IMR-90 (cell line): ENCODE measurements around the gene MRPS5. TPM values are rescaled to one million over a fixed set of nuclear protein-coding genes. Genes with fewer than 3 reads are reported as not detected.

ENCODE experiments used
- ATAC-seq: fragments of 200-7000 bp; cut with Tn5 transposase; 2 replicates; pipeline ENCODE4 v1.9.1; 2020; ENCODE audit warnings: low read depth, mild to moderate bottlenecking, moderate library complexity
- BruUV-seq: library from RNA; stranded (reverse); fragments of 400-500 nt; replicated peaks from 2 replicates; lab custom pipeline; 2021; lab: Mats Ljungman, UMichigan
- CTCF ChIA-PET: fragments of 300-600 bp; formaldehyde crosslinking; extraction: SDS; loops from one replicate; lab custom pipeline; 2021; ENCODE audit warnings: antibody characterized with exemption; lab: Yijun Ruan, JAX
- POLR2A ChIA-PET: fragments of 300-600 bp; sonication (Branson Sonifier 250); formaldehyde crosslinking; loops from one replicate; lab custom pipeline; 2022; ENCODE audit warnings: antibody characterized with exemption; ENCODE audit not compliant: unreplicated experiment; lab: Charles Lee
- DNase-seq: peaks from one replicate; pipeline ENCODE4 v3.0.0; 2013
- H2AFZ ChIP-seq: replicated peaks from 2 replicates; pipeline ENCODE3; 2013; ENCODE audit warnings: low read length, mild to moderate bottlenecking; ENCODE audit not compliant: poor library complexity
- H2AK5ac ChIP-seq: 2 replicates; pipeline ENCODE4 v1.6.1; 2013; ENCODE audit warnings: low read depth, low read length, inconsistent platforms
- H2AK9ac ChIP-seq: replicated peaks from 2 replicates; pipeline ENCODE3; 2013; ENCODE audit warnings: mild to moderate bottlenecking, low read depth, low read length, moderate library complexity; ENCODE audit not compliant: poor library complexity
- H2BK120ac ChIP-seq: 2 replicates; pipeline ENCODE4 v1.6.1; 2013; ENCODE audit warnings: low read depth, low read length, inconsistent platforms
- H2BK15ac ChIP-seq: 3 replicates; pipeline ENCODE4 v1.6.1; 2013; ENCODE audit warnings: low read depth, low read length, inconsistent platforms
- H2BK20ac ChIP-seq: 2 replicates; pipeline ENCODE4 v1.6.1; 2013; ENCODE audit warnings: low read depth, mild to moderate bottlenecking, inconsistent platforms, low read length, moderate library complexity
- H2BK5ac ChIP-seq: 2 replicates; pipeline ENCODE4 v1.6.1; 2013; ENCODE audit warnings: mild to moderate bottlenecking, low read depth, low read length, inconsistent platforms; ENCODE audit not compliant: poor library complexity, severe bottlenecking
- H3K14ac ChIP-seq: replicated peaks from 2 replicates; pipeline ENCODE4 v1.6.1; 2013; ENCODE audit warnings: low read depth, low read length, inconsistent platforms
- H3K18ac ChIP-seq: 2 replicates; pipeline ENCODE4 v1.6.1; 2013; ENCODE audit warnings: low read depth, low read length, control low read depth
- H3K23ac ChIP-seq: 2 replicates; pipeline ENCODE4 v1.6.1; 2013; ENCODE audit warnings: low read depth, low read length, inconsistent platforms
- H3K27ac ChIP-seq: 2 replicates; pipeline ENCODE4 v1.5.1; 2013; ENCODE audit warnings: mild to moderate bottlenecking, control low read depth, low read length; ENCODE audit not compliant: insufficient read depth
- H3K27me3 ChIP-seq: 2 replicates; pipeline ENCODE4 v1.6.1; 2013; ENCODE audit warnings: low read length; ENCODE audit not compliant: control insufficient read depth, insufficient read depth
- H3K36me3 ChIP-seq: 2 replicates; pipeline ENCODE4 v1.6.1; 2013; ENCODE audit warnings: low read length, mixed read lengths; ENCODE audit not compliant: control insufficient read depth, insufficient read depth
- H3K4ac ChIP-seq: 2 replicates; pipeline ENCODE4 v1.6.1; 2013; ENCODE audit warnings: low read depth, low read length, inconsistent platforms
- H3K4me1 ChIP-seq: 2 replicates; pipeline ENCODE4 v1.6.1; 2013; ENCODE audit warnings: low read length, mixed read lengths; ENCODE audit not compliant: control insufficient read depth, insufficient read depth
- H3K4me2 ChIP-seq: 2 replicates; pipeline ENCODE4 v1.6.1; 2013; ENCODE audit warnings: low read depth, mild to moderate bottlenecking, control low read depth, low read length, moderate library complexity
- H3K4me3 ChIP-seq: 2 replicates; pipeline ENCODE4 v1.5.1; 2013; ENCODE audit warnings: low read depth, mild to moderate bottlenecking, control low read depth, low read length, moderate library complexity; ENCODE audit not compliant: insufficient read depth
- H3K56ac ChIP-seq: 2 replicates; pipeline ENCODE4 v1.6.1; 2013; ENCODE audit warnings: low read length, inconsistent platforms; ENCODE audit not compliant: insufficient read depth; ENCODE audit errors: extremely low read depth
- H3K79me1 ChIP-seq, 2 experiments: 2 replicates each; pipeline ENCODE4 v1.6.1; 2013; ENCODE audit warnings: low read length in 2 of 2, inconsistent platforms in 1 of 2, low read depth in 1 of 2
- H3K9ac ChIP-seq: 2 replicates; pipeline ENCODE4 v1.6.1; 2013; ENCODE audit warnings: low read depth, low read length, control low read depth
- H3K9me1 ChIP-seq: 2 replicates; pipeline ENCODE4 v1.6.1; 2013; ENCODE audit warnings: low read length, inconsistent platforms; ENCODE audit not compliant: insufficient read depth
- H3K9me3 ChIP-seq: 2 replicates; pipeline ENCODE4 v1.6.1; 2013; ENCODE audit warnings: low read length; ENCODE audit not compliant: control insufficient read depth, insufficient read depth
- H4K20me1 ChIP-seq: 2 replicates; pipeline ENCODE4 v1.6.1; 2013; ENCODE audit warnings: low read length, inconsistent platforms; ENCODE audit not compliant: insufficient read depth
- H4K5ac ChIP-seq: 2 replicates; pipeline ENCODE4 v1.6.1; 2013; ENCODE audit warnings: mild to moderate bottlenecking, low read depth, low read length, control low read depth
- H4K8ac ChIP-seq, 2 experiments: 2 replicates each; pipeline ENCODE4 v1.6.1; 2013; ENCODE audit warnings: low read depth in 2 of 2, low read length in 2 of 2, control low read depth in 1 of 2, inconsistent platforms in 1 of 2
- H4K91ac ChIP-seq: 2 replicates; pipeline ENCODE4 v1.6.1; 2013; ENCODE audit warnings: low read depth, low read length, inconsistent platforms; ENCODE audit not compliant: insufficient read depth
- CEBPB ChIP-seq: IDR thresholded peaks from 2 replicates; pipeline ENCODE4 v1.6.1; 2012; ENCODE audit warnings: low read depth, low read length, improper control_type of control experiment
- CHD1 ChIP-seq: IDR thresholded peaks from 2 replicates; pipeline ENCODE4 v1.6.1; 2012; ENCODE audit warnings: low read depth, low read length, improper control_type of control experiment
- ELK1 ChIP-seq: fragments of 150-350 bp; IDR thresholded peaks from 2 replicates; pipeline ENCODE4 v1.6.1; 2016; ENCODE audit warnings: low read depth, mild to moderate bottlenecking, low read length, moderate library complexity, borderline replicate concordance
- MAFK ChIP-seq: IDR thresholded peaks from 2 replicates; pipeline ENCODE4 v1.6.1; 2012; ENCODE audit warnings: low read depth, low read length, improper control_type of control experiment
- MXI1 ChIP-seq: IDR thresholded peaks from 2 replicates; pipeline ENCODE4 v1.6.1; 2012; ENCODE audit warnings: low read depth, mild to moderate bottlenecking, low read length, moderate library complexity, borderline replicate concordance
- NFE2L2 ChIP-seq: fragments of 150-350 bp; IDR thresholded peaks from 2 replicates; pipeline ENCODE4 v1.6.1; 2016; ENCODE audit warnings: low read depth, mild to moderate bottlenecking, low read length
- RCOR1 ChIP-seq: IDR thresholded peaks from 2 replicates; pipeline ENCODE4 v1.6.1; 2012; ENCODE audit warnings: mild to moderate bottlenecking, low read length, improper control_type of control experiment; ENCODE audit not compliant: insufficient replicate concordance
- RFX5 ChIP-seq: IDR thresholded peaks from 2 replicates; pipeline ENCODE4 v1.8.0; 2012; ENCODE audit warnings: low read depth, mild to moderate bottlenecking, low read length, moderate library complexity
- WGBS, 2 experiments: methylation state at CpG; one replicate each; pipeline versions ENCODE4 v1.1.5 to v1.1.7; 2013; ENCODE audit warnings: missing lambda C conversion rate in 2 of 2; ENCODE audit not compliant: insufficient read length in 1 of 2; ENCODE audit errors: extremely low coverage in 2 of 2; 5-methylcytosine and 5-hydroxymethylcytosine counted together
- dilution Hi-C: fragments of 300-500 bp; cut with HindIII; formaldehyde crosslinking; loops from one replicate; pipeline ENCODE4 v1.14.3; 2018; ENCODE audit warnings: low sequenced_read_pairs; ENCODE audit not compliant: unreplicated experiment
- in situ Hi-C: fragments of 300-500 bp; cut with MboI; formaldehyde crosslinking; loops from 3 replicates; pipeline ENCODE4 v1.14.3; 2019; ENCODE audit warnings: low sequenced_read_pairs, inconsistent platforms, mixed read lengths
- intact Hi-C: fragments of 100-400 bp; cut with micrococcal nuclease; formaldehyde crosslinking; loops from 2 replicates; pipeline ENCODE4 v1.10.0; 2022
- polyA plus RNA-seq, 3 experiments: library from polyadenylated mRNA; depleted of rRNA; stranded (reverse); fragments of >200 nt; gene quantifications; 2 replicates each; pipeline ENCODE4 v1.2.3, GENCODE V29; 2012; ENCODE audit warnings: low replicate concordance in 1 of 3
- total RNA-seq: library from RNA; depleted of rRNA; stranded (reverse); fragments of >200 nt; gene quantifications from 2 replicates; pipeline ENCODE4 v1.2.3, GENCODE V29; 2012

The MRPS5 gene
- total and polyA plus RNA-seq, 2 of the 4 experiments (the other 2 are of a cell fraction): 27.6 to 44.1 TPM

DNA sequence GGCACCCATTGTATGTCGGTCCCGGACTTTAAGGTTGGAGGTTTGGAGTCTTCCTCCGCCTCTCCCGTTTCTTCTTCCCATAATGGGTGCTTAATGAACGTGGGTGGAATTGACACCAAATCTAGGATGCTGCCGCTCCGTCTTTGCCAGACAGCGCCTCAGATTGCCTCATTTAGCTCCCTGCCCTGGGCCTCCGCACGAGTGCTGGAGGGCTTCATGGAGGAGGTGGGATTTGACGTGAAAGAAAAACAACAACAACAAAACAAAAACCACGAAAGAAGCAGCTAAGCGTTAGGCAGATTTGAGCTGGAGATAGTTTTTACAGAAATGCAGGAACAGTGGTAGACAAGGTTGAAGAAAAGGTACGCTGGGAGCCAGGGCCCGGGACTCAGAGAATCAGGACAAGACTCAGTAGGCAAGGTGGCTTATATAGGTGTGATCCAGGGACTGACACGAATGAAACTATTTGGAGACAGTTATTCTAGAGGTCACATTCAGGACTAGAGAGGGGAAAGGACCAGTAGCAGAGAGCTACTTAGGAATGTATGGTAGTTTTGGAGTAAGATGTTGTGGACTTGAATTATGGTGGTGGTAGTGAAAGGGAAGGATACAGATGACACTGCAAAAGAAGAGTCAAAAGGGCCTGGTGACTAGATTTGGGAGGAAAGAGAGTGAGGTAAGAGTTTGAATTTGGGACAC, 44.6 kb upstream of the MRPS5 start:
- BruUV-seq: no TSS peak
- Histone ChIP-seq H3K18ac (no peak overlapping the region), H2AK5ac (peak overlapping the region; percentile 41; the same call in 1 of the 2 replicates), H3K27ac (peak overlapping the region; percentile 81), H4K20me1 (no peaks in the 10 kb centered on the region), H3K9me1 (no peaks in the 10 kb centered on the region), H2BK5ac (peak overlapping the region; percentile 79), H3K23ac (peak overlapping the region; percentile 91), H2AK9ac (peak overlapping the region; percentile 68), H4K5ac (peak overlapping the region; percentile 88), H3K36me3 (no peaks in the 10 kb centered on the region), H2BK120ac (no peak overlapping the region), H4K91ac (peak overlapping the region; percentile 69; the same call in 1 of the 2 replicates), H2BK15ac (no peak overlapping the region), H3K79me1 (peaks cover 19 to 24% of the 10 kb centered on the region in 2 experiments), H3K27me3 (no peaks in the 10 kb centered on the region), H3K14ac (peak overlapping the region; percentile 72), H3K56ac (peak overlapping the region; percentile 37; the same call in 1 of the 2 replicates), H3K4me3 (peak overlapping the region; percentile 77), H3K4ac (peak overlapping the region; percentile 89), H2AFZ (peak overlapping the region; percentile 100), H3K4me1 (no peaks in the 10 kb centered on the region), H4K8ac (peak overlapping the region; percentile 95), H3K9me3 (no peaks in the 10 kb centered on the region), H3K9ac (peak overlapping the region; percentile 95), H2BK20ac (no peak overlapping the region), H3K4me2 (peak overlapping the region; percentile 94)
- no peak for TF ChIP-seq CHD1
- TF ChIP-seq ELK1: no peak
- TF ChIP-seq CEBPB: peak; percentile 47; the same call in 1 of the 2 replicates
- TF ChIP-seq MXI1: no peak
- TF ChIP-seq MAFK: no peak
- TF ChIP-seq NFE2L2: no peak
- TF ChIP-seq RCOR1: no peak
- no peak for TF ChIP-seq RFX5
- intact Hi-C loops: loop anchor here (5.0 kb wide), 2 partner anchors 41 to 44 kb away; partner anchors contain the start of genes MRPS5 and ZNF892
- in situ Hi-C loops: no loop called here
- 72% methylated on average over 2 of the region's 16 CpGs; no CpG with 5 or more reads in 1 of the 2 experiments for WGBS, 2 experiments
- ChIA-PET POLR2A (no interaction called here), CTCF (no interaction called here)
- dilution Hi-C loops: no loop called here
- DNase-seq (no peak), ATAC-seq (peak; percentile 25)
